C4-2B (cell line): ENCODE data around the gene HS1BP3.

Experiments
- H3K27ac ChIP-seq: fragments of 450-650 bp; 2 replicates; pipeline ENCODE4 v1.5.1; 2017
- ZFX ChIP-seq: fragments of 450-650 bp; IDR thresholded peaks from 2 replicates; pipeline ENCODE4 v1.6.1; 2017
- TF ChIP-seq, protein P1 (sequence below): fragments of 450-650 bp; conservative IDR thresholded peaks from 2 replicates; pipeline ENCODE4 v1.5.1; 2017; ENCODE audit warnings: mild to moderate bottlenecking

Gene HS1BP3

DNA sequence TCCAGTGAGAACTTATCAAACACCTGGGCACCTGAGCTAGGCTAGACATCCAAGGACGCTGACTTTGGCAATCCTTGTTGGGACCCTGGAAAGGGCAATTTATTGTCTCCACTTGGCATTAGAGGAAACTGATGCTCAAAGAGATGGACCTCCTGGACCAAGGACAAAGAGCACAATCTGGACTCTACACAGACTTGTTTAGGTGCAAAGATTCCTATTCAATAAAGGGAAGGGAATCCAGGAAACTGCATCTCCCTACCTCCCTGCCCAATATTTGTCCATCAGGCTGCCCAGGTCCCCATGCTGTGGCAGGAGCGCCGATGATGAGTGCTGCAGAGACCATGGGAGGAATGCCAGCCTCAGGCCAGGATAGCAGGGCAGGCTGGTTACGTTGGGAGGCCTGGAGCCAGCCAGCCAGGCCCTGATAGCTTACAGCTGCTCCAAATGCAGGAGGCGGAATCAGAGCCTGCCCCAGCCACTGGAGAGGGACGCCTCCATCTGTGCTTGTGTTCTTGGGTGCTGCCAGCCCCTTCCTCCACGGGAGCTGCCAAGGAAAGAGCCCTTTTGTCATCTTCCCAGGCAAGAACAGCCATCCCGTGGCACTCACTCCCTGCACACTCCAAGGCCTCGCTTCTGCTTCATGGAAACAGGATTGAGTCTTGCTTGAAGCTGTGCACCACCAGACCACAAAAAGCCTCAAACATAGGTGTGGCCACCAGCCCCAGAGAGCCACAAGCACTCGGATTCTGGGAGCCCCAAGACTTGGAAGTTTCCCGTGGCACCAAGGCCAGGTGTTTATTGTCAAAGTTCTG is 60.0 kb downstream of the HS1BP3 start:
- no peak overlapping the region for H3K27ac ChIP-seq
- TF ChIP-seq, protein P1, sequence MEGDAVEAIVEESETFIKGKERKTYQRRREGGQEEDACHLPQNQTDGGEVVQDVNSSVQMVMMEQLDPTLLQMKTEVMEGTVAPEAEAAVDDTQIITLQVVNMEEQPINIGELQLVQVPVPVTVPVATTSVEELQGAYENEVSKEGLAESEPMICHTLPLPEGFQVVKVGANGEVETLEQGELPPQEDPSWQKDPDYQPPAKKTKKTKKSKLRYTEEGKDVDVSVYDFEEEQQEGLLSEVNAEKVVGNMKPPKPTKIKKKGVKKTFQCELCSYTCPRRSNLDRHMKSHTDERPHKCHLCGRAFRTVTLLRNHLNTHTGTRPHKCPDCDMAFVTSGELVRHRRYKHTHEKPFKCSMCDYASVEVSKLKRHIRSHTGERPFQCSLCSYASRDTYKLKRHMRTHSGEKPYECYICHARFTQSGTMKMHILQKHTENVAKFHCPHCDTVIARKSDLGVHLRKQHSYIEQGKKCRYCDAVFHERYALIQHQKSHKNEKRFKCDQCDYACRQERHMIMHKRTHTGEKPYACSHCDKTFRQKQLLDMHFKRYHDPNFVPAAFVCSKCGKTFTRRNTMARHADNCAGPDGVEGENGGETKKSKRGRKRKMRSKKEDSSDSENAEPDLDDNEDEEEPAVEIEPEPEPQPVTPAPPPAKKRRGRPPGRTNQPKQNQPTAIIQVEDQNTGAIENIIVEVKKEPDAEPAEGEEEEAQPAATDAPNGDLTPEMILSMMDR = no peak
- TF ChIP-seq ZFX = no peak

DNA sequence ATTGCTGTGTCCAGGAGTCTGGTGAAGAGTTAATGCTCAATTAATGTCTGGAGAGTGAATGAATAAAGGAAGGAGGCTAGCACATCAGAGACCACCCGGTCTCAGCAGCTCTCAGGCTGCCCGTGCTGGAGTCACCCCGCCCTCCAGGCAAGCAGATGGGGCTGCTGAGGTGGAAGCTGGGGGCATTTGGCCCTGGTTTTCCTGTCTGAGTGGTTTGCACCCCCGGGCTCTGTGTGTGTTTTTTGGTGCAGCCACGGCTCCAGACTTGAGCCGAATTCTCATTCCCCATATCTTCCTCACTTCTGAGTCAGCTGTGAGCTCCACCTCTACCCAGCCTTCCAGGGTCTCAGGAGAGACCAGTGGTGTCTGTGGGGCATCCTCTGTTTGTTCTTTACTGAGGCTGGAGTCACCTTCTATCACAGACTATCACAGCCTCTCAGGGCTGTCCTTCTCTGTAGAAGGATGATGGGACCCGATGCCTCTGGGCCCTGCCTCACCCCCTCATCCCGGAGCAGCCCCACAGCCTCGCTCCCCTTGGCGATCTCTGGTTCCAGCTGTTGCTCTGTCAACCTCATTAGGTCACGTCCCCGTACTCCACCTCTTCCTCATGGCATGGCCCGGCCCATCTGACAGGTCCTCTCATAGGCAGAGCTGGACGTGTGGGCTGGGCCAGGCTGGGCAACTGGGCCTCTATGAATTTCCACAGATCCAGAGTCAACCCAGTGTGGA is 60.8 kb downstream of the HS1BP3 start:
- no peak overlapping the region for H3K27ac ChIP-seq
- no peak for TF ChIP-seq ZFX
- TF ChIP-seq, protein P1 = no peak

DNA sequence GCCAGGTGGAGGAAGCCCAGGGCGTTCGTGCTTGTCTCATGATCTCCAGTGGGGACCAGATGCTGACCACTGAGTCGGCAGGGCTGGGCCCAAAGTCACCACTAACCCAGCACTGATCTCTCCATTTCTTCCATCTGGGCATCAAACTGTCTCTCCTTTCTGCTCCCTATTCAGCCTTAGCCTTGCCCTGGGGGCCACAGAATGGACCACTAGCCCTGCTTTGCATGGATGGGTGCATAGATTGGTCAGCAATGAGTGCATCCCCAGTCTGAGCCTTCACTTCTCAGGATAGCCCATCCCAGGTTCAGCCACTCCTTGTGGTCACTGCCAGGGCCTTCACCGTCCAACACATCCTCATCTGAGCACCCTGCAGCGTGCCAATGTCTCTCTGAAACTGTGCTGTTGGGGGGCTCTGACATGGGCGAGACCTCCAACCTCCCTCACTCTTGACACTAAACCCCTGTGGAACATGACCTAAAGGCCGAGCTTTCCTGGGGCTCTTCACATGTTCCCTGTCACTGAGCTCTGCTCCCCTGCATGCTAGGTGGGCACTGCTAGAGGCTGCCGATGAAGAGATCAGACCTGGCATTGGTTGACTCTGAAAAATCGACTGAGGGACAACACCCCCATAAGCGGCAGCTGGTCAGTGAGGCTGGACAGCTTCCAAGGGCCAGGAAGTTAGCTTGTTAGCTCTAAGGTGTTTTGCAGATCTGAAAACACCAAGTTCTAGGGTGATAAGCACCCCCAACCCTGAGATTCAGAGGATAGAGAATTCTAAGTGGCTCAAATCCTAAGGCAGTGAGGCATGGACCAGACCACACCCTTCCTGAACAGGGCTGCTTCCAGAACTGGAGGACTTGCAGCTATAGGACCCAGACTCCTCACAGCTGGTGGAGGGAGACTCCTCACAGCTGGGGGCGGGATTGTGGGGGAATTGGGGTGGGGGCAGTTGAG is 61.7 kb downstream of the HS1BP3 start:
- H3K27ac ChIP-seq = no peak overlapping the region
- no peak for TF ChIP-seq ZFX
- TF ChIP-seq, protein P1 = no peak

DNA sequence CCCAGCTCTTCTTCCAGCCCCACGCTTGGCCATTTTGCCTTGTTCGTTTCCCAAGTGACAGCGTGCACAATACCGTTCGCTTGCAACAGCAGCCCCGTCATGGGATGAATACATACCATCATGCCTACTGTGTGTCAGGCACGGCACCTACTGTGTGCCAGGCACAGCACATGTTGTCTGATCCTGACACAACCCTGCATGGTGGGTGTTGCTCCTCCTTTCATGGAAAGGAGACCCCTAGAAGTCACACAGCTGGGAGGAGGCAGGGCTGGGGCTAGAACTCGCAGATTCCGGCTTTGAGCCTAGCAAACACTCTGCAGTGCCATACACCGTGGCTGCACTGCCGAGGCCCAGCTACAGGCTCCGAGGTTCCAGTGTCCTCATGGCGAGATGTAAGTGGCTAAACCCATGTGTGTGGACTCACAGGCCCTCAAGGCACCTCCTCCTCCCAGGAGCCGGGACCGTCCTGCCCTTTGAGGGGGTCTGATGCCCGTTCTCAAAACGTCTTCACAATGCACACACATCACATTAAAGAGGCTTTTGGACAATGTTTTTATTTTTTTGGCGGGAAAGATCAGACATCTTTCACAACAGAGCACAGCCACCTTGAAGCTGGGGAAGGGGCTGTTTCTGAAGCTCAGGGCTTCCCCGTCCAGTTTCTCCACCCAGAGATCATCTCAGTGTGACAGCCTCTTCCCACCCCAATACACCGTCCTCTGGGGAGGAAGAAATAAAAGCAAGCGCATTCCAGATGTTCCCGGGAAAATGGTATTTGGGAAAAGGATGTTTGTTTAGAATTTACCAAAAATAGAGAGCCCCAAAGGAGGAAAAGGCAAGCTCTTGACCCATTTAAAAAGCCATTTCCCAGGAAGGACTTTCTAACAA is 64.9 kb downstream of the HS1BP3 start:
- no peak for TF ChIP-seq ZFX
- TF ChIP-seq, protein P1 = no peak
- H3K27ac ChIP-seq = no peak overlapping the region

DNA sequence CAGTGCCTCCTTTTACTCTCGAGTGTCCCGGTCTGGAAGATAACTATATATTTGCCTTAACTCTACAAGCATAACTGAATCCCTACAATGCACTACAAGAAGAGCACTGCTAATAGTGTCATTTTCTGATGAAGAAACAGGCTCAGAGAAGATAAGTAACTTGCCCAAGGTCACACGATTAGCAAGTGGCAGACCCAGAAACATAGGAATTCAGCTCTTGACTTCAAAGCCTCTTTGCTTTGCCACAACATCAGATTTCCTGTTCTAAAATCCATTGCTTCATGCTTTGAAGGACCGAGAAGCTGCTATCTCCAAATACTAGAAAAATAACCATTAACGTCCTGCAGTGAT is 65.6 kb downstream of the HS1BP3 start:
- TF ChIP-seq, protein P1 = no peak
- no peak for TF ChIP-seq ZFX
- H3K27ac ChIP-seq = no peak overlapping the region

DNA sequence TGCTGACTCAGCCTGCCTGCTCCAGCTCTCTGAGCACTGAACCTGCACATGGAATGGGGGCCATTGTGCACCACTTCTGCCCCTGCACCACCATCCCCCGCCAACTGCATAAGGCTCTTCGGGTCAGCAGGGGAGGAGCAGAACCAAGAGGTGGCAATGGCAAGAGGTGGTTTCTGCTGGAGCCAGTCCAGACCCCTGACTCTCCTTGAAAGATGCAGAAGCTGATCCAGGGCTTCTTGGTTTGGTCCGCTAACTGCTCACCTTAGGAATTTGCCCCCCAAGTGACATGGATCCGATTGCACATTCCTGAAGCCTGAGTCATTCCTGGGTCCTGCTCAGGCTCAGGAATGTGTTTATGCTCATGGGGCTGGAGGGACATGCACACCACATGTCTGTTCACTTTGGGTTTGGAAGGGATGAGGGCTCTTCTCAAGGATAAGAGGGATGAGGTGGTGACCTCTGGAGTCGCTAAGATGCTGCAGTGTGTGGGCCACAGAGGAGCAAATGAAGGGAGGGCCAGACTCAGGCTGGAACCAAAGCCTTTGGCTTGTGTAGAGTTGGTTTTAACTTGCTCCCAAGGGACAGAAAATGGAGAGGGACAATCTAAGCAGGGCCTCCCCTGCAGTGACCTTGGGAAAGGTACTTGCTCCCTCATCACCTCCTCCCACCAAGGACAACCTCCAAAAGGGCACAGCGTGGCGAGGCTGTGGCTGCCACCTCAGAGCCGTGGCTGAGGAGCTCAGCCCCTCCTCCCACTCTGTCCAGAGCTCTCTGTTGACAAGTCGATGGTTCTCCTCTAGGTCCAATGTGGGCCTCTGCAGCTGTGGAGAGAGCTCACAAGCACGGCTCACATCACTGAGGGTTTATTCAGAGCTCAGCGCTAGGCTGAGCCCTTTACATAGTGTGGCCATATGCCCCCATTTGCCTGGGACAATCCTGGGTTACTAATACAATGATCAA is 66.2 kb downstream of the HS1BP3 start:
- no peak overlapping the region for H3K27ac ChIP-seq
- TF ChIP-seq, protein P1 = no peak
- no peak for TF ChIP-seq ZFX
